ENCODE measurements around the gene PKD2L2.

Gene PKD2L2

DNA sequence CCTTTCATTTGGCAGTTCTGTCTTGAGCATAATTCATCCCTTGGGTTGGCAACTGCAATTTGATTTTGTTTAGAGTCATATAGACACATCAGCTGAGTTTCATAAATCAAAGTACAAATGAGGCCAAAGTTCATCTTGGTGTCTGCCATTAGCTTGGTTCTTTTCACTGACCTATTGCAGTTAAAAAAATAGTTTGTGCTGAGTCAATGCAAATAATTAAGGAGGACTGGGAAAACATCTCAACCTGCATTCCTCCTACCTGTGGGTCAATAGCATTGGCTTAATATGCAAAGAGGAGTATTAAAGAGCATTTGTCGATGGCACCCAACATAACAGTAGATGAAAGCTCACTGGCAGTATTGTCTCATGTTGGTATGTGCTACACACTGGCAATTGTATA, 1.6 kb downstream of the PKD2L2 start:
- DNase-seq (ENCODE audit: insufficient read length, low spot score) (no peak), FAIRE-seq (no peak)
- TF ChIP-seq, protein P1, sequence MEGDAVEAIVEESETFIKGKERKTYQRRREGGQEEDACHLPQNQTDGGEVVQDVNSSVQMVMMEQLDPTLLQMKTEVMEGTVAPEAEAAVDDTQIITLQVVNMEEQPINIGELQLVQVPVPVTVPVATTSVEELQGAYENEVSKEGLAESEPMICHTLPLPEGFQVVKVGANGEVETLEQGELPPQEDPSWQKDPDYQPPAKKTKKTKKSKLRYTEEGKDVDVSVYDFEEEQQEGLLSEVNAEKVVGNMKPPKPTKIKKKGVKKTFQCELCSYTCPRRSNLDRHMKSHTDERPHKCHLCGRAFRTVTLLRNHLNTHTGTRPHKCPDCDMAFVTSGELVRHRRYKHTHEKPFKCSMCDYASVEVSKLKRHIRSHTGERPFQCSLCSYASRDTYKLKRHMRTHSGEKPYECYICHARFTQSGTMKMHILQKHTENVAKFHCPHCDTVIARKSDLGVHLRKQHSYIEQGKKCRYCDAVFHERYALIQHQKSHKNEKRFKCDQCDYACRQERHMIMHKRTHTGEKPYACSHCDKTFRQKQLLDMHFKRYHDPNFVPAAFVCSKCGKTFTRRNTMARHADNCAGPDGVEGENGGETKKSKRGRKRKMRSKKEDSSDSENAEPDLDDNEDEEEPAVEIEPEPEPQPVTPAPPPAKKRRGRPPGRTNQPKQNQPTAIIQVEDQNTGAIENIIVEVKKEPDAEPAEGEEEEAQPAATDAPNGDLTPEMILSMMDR (IDR thresholded peaks at IDR 0.05; ENCODE audit: insufficient read depth, missing control alignments) = no peak

DNA sequence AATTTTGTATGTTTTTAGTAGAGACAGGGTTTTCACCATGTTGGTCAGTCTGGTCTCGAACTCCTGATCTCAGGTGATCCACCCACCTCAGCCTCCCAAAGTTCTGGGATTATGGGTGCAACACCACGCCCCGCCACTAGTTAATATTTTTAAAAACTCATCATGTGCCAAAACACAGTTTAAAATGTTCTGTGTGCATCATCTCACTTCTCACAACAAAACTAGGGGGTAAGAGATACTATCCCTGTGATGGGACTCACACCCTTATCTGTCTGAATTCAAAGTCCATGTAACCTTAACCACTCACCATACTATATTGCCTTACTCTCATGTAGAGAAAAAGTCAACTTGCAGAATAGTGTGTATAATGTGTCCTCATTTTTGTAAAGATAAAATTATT, 2.6 kb downstream of the PKD2L2 start:
- DNase-seq (ENCODE audit: insufficient read length, low spot score) (no peak), FAIRE-seq (no peak)
- TF ChIP-seq, protein P1 (IDR thresholded peaks at IDR 0.05; ENCODE audit: insufficient read depth, missing control alignments) = no peak

GRCh38 chr5:137894586-137894985, 5.3 kb downstream of the PKD2L2 start:
- FAIRE-seq = no peak
- DNase-seq (ENCODE audit: insufficient read length, low spot score) = no peak

DNA sequence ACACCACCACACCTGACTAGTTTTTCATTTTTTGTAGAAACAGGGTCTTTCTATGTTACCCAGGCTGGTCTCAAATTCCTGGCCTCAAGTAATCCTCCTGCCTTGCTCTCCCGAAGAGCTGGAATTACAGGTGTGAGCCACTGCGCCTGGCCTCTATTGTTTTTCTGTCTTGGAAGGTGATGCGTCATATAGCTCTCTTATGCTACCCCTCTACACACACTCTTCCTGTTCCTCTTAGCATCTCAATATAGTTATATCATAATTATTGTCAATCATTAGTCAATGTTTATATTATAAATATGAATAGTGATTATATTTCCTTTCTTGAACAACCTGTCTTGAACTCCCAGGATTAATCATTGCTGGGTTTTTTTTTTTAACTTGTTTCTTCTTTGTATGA, 7.3 kb downstream of the PKD2L2 start:
- no peak for DNase-seq (ENCODE audit: insufficient read length, low spot score)
- FAIRE-seq = no peak
- TF ChIP-seq, protein P1 (IDR thresholded peaks at IDR 0.05; ENCODE audit: insufficient read depth, missing control alignments) = no peak

More at GRCh38 chr5:137894586-137894985, 5.3 kb downstream of the PKD2L2 start:
- TF ChIP-seq, protein P1 (IDR thresholded peaks at IDR 0.05; ENCODE audit: insufficient read depth, missing control alignments) = no peak

DNA sequence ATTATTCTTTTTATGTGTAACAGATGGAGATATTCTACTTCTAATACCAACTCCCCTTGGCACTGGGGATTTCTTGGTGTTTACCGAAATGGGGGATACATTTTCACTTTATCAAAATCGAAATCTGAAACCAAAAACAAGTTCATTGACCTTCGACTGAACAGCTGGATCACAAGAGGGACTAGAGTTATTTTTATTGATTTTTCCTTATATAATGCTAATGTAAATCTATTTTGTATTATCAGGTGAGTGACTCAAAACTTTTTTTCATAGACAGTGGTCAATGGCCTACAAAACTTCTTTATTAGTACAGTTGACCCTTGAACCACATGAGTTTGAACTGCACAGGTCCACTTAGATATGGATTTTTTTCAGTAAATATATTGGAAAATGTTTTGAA, 10.2 kb downstream of the PKD2L2 start:
- FAIRE-seq = no peak
- TF ChIP-seq, protein P1 (IDR thresholded peaks at IDR 0.05; ENCODE audit: insufficient read depth, missing control alignments) = no peak
- no peak for DNase-seq (ENCODE audit: insufficient read length, low spot score)

GRCh38 chr5:137901011-137901817, 12.0 kb downstream of the PKD2L2 start:
- no peak for FAIRE-seq
- TF ChIP-seq, protein P1 (IDR thresholded peaks at IDR 0.05; ENCODE audit: insufficient read depth, missing control alignments) = no peak
- no peak for DNase-seq (ENCODE audit: insufficient read length, low spot score)

GRCh38 chr5:137902408-137903133, 13.3 kb downstream of the PKD2L2 start:
- DNase-seq (ENCODE audit: insufficient read length, low spot score) (no peak), FAIRE-seq (no peak)
- TF ChIP-seq, protein P1 (IDR thresholded peaks at IDR 0.05; ENCODE audit: insufficient read depth, missing control alignments) = no peak

All from D721Med (cell line).